Liver (tissue), 9 donors: ENCODE data around the gene COL5A1. TPM values are rescaled to one million over a fixed set of nuclear protein-coding genes. Genes with fewer than 3 reads are reported as not detected.

Experiments
- DNase-seq: peaks from one replicate; pipeline ENCODE4 v3.0.0-alpha.2; 2017; ENCODE audit warnings: low spot score
- H3K27ac ChIP-seq, 2 donors: one replicate each; pipeline ENCODE4 v1.7.0; 2013; ENCODE audit warnings: inconsistent platforms in 2 of 2, low read length in 2 of 2, control low read depth in 1 of 2, low read depth in 1 of 2, mild to moderate bottlenecking in 1 of 2
- H3K27me3 ChIP-seq, 4 donors: one replicate each; pipeline versions ENCODE4 v1.6.1 to v1.7.0; 2013; ENCODE audit warnings: low read length in 3 of 4, inconsistent platforms in 1 of 4, mild to moderate bottlenecking in 1 of 4, moderate library complexity in 1 of 4; ENCODE audit not compliant: control insufficient read depth in 4 of 4, insufficient read depth in 4 of 4
- H3K36me3 ChIP-seq, 4 donors: one replicate each; pipeline versions ENCODE4 v1.6.1 to v1.7.0; 2013; ENCODE audit warnings: low read length in 3 of 4, mild to moderate bottlenecking in 3 of 4, low read depth in 1 of 4, moderate library complexity in 1 of 4; ENCODE audit not compliant: control insufficient read depth in 4 of 4, insufficient read depth in 3 of 4
- H3K4me1 ChIP-seq, 4 donors: one replicate each; pipeline versions ENCODE4 v1.6.1 to v1.7.0; 2013; ENCODE audit warnings: low read length in 3 of 4, mild to moderate bottlenecking in 3 of 4, moderate library complexity in 1 of 4; ENCODE audit not compliant: control insufficient read depth in 4 of 4, insufficient read depth in 4 of 4
- H3K4me3 ChIP-seq, 3 donors: one replicate each; pipeline versions ENCODE4 v1.6.1 to v1.7.0; 2013; ENCODE audit warnings: low read length in 3 of 3, control low read depth in 1 of 3, low read depth in 1 of 3, mild to moderate bottlenecking in 1 of 3
- H3K9ac ChIP-seq, 2 donors: one replicate each; pipeline ENCODE4 v1.7.0; 2013; ENCODE audit warnings: low read length in 2 of 2, mild to moderate bottlenecking in 2 of 2, moderate library complexity in 2 of 2, control low read depth in 1 of 2, low read depth in 1 of 2
- H3K9me3 ChIP-seq, 4 donors: one replicate each; pipeline versions ENCODE4 v1.6.1 to v1.7.0; 2013; ENCODE audit warnings: low read length in 3 of 4; ENCODE audit not compliant: control insufficient read depth in 4 of 4
- ATF3 ChIP-seq: IDR thresholded peaks from 2 replicates; pipeline ENCODE4 v1.6.1; 2016; ENCODE audit warnings: antibody characterized with exemption
- CTCF ChIP-seq: fragments of 150-350 bp; IDR thresholded peaks from 2 replicates; pipeline ENCODE4 v1.5.1; 2017; ENCODE audit warnings: improper control_type of control experiment, low read depth, low read length; ENCODE audit not compliant: missing input control
- EGR1 ChIP-seq, 2 donors: IDR thresholded peaks; 2 replicates each; pipeline ENCODE4 v1.6.1; 2016 to 2018; ENCODE audit warnings: antibody characterized with exemption in 2 of 2, low read depth in 2 of 2
- FOXA1 ChIP-seq: IDR thresholded peaks from 2 replicates; pipeline ENCODE4 v1.6.1; 2016; ENCODE audit warnings: antibody characterized with exemption
- FOXA2 ChIP-seq: IDR thresholded peaks from 2 replicates; pipeline ENCODE4 v1.6.1; 2016; ENCODE audit warnings: antibody characterized with exemption
- GABPA ChIP-seq, 2 donors: IDR thresholded peaks in 1 of 2; conservative IDR thresholded peaks in 1 of 2; 2 replicates each; pipeline ENCODE4 v1.6.1; 2016; ENCODE audit warnings: antibody characterized with exemption in 2 of 2, mild to moderate bottlenecking in 1 of 2, moderate library complexity in 1 of 2
- HNF4A ChIP-seq, 2 donors: conservative IDR thresholded peaks; 2 replicates each; pipeline ENCODE4 v1.6.1; 2016; ENCODE audit warnings: antibody characterized with exemption in 2 of 2, mild to moderate bottlenecking in 2 of 2
- HNF4G ChIP-seq: IDR thresholded peaks from 2 replicates; pipeline ENCODE4 v1.6.1; 2016; ENCODE audit warnings: antibody characterized with exemption
- JUND ChIP-seq, 2 donors: IDR thresholded peaks; 2 replicates each; pipeline ENCODE4 v1.6.1; 2016; ENCODE audit warnings: antibody characterized with exemption in 2 of 2
- MAX ChIP-seq: IDR thresholded peaks from 2 replicates; pipeline ENCODE4 v1.6.1; 2016; ENCODE audit warnings: antibody characterized with exemption
- NR2F2 ChIP-seq: IDR thresholded peaks from 2 replicates; pipeline ENCODE4 v1.6.1; 2016; ENCODE audit warnings: antibody characterized with exemption
- RAD21 ChIP-seq, 2 donors: IDR thresholded peaks; 2 replicates each; pipeline ENCODE4 v1.6.1; 2016; ENCODE audit warnings: antibody characterized with exemption in 2 of 2, mild to moderate bottlenecking in 2 of 2
- REST ChIP-seq: IDR thresholded peaks from 2 replicates; pipeline ENCODE4 v1.6.1; 2016; ENCODE audit warnings: antibody characterized with exemption, mild to moderate bottlenecking
- RXRA ChIP-seq, 2 donors: IDR thresholded peaks; 2 replicates each; pipeline ENCODE4 v1.6.1; 2017 to 2018; ENCODE audit warnings: antibody characterized with exemption in 2 of 2, mild to moderate bottlenecking in 1 of 2
- SP1 ChIP-seq: IDR thresholded peaks from 2 replicates; pipeline ENCODE4 v1.6.1; 2018; ENCODE audit warnings: antibody characterized with exemption, mild to moderate bottlenecking
- TAF1 ChIP-seq: conservative IDR thresholded peaks from 2 replicates; pipeline ENCODE4 v1.6.1; 2016; ENCODE audit warnings: antibody characterized with exemption, mild to moderate bottlenecking
- YY1 ChIP-seq: IDR thresholded peaks from 2 replicates; pipeline ENCODE4 v1.6.1; 2016; ENCODE audit warnings: antibody characterized with exemption, mild to moderate bottlenecking
- ZBTB33 ChIP-seq: IDR thresholded peaks from 2 replicates; pipeline ENCODE4 v1.6.1; 2016; ENCODE audit warnings: antibody characterized with exemption
- WGBS: extraction: QIAGEN DNeasy Blood & Tissue Kit; methylation state at CpG from one replicate; pipeline ENCODE4 v1.1.7; 2013; 5-methylcytosine and 5-hydroxymethylcytosine counted together
- polyA plus RNA-seq, 2 donors: library from polyadenylated mRNA; stranded (reverse) in 1 of 2; unstranded in 1 of 2; fragments of 200-250 nt in 1 of 2; fragments of >200 nt in 1 of 2; fragmentation: Nextera tagmentation in 1 of 2; extraction: Ambion mirVana in 1 of 2; gene quantifications; one replicate each; pipeline versions ENCODE4 v1.2.1 to v1.2.3, GENCODE V29; 2013 to 2015
- total RNA-seq, 2 donors: library from RNA; depleted of rRNA; stranded (reverse); fragments of >200 nt; gene quantifications; one replicate each; pipeline ENCODE4 v1.2.3, GENCODE V29; 2014
- donor health status: healthy.
- donor health status: healthy.
- donor health status: healthy.
- donor health status: healthy.
- donor health status: healthy.

The COL5A1 gene
- total and polyA plus RNA-seq, 4 donors: 0.67 to 15.6 (median 11.2) TPM

GRCh38 chr9:134882204-134882785 is 240.7 kb downstream of the COL5A1 start:
- no peak for TF ChIP-seq GABPA (IDR thresholded peaks at IDR 0.05 in 1 of 2, conservative IDR thresholded peaks at IDR 0.05 in 1 of 2)
- no peak for TF ChIP-seq RXRA (IDR thresholded peaks at IDR 0.05)
- peak overlapping the region in 2 of 3 donors; percentile 6 to 37 for H3K4me3 ChIP-seq
- no peaks in the 10 kb centered on the region for H3K27me3 ChIP-seq
- no peak overlapping the region for H3K9ac ChIP-seq
- no peaks in the 10 kb centered on the region for H3K36me3 ChIP-seq
- no peaks in the 10 kb centered on the region for H3K4me1 ChIP-seq
- 72% methylated on average over 3 of the region's 3 CpGs for WGBS
- no peaks in the 10 kb centered on the region for H3K9me3 ChIP-seq
- DNase-seq: no peak
- H3K27ac ChIP-seq: peak overlapping the region in 1 of 2 donors; percentile 23

GRCh38 chr9:134883040-134883782 is 241.6 kb downstream of the COL5A1 start:
- no peaks in the 10 kb centered on the region for H3K9me3 ChIP-seq

More at GRCh38 chr9:134883040-134883782, 241.6 kb downstream of the COL5A1 start:
- no peak for TF ChIP-seq REST
- TF ChIP-seq FOXA2: no peak
- TF ChIP-seq SP1: no peak
- no peak for TF ChIP-seq ZBTB33
- no peak for TF ChIP-seq HNF4G
- no peak for TF ChIP-seq MAX
- TF ChIP-seq GABPA (IDR thresholded peaks at IDR 0.05 in 1 of 2, conservative IDR thresholded peaks at IDR 0.05 in 1 of 2): no peak
- TF ChIP-seq RXRA (IDR thresholded peaks at IDR 0.05): no peak
- no peak for TF ChIP-seq RAD21 (IDR thresholded peaks at IDR 0.05)
- no peak for TF ChIP-seq FOXA1
- TF ChIP-seq JUND (IDR thresholded peaks at IDR 0.05): no peak
- no peak for TF ChIP-seq CTCF
- TF ChIP-seq HNF4A (conservative IDR thresholded peaks at IDR 0.05): no peak
- TF ChIP-seq ATF3: no peak
- no peak for TF ChIP-seq NR2F2
- TF ChIP-seq EGR1 (IDR thresholded peaks at IDR 0.05; ENCODE audit: low read depth in 2 of 2): no peak
- TF ChIP-seq TAF1: no peak
- TF ChIP-seq YY1: no peak
- WGBS: 82% methylated on average over 18 of the region's 18 CpGs
- no peaks in the 10 kb centered on the region for H3K36me3 ChIP-seq
- H3K27me3 ChIP-seq: no peaks in the 10 kb centered on the region
- H3K9ac ChIP-seq: no peak overlapping the region
- no peak for DNase-seq
- H3K27ac ChIP-seq: no peak overlapping the region
- H3K4me3 ChIP-seq: peak overlapping the region in 2 of 3 donors; percentile 10 to 28
- H3K4me1 ChIP-seq: no peaks in the 10 kb centered on the region
